Measurements from ENCODE around the gene ANKRD24. TPM values are rescaled to one million over a fixed set of nuclear protein-coding genes. Genes with fewer than 3 reads are reported as not detected.

ANKRD24 gene
- total RNA-seq, 1 donor from 2014 or later: 6.1 TPM

GRCh38 chr19:4198467-4199126 is 16.1 kb downstream of the ANKRD24 start:
- peaks cover 17% of the 10 kb centered on the region for H3K27me3 Mint-ChIP-seq (ENCODE audit: unreplicated experiment)
- no peak overlapping the region for H3K27ac Mint-ChIP-seq (ENCODE audit: unreplicated experiment)
- peaks cover 17% of the 10 kb centered on the region for H3K4me1 Mint-ChIP-seq (ENCODE audit: low read depth, unreplicated experiment)
- DNase-seq: no peak
- peaks cover 13% of the 10 kb centered on the region for H3K9me3 Mint-ChIP-seq (ENCODE audit: unreplicated experiment)
- peak overlapping the region; percentile 73 for H3K4me3 Mint-ChIP-seq (ENCODE audit: unreplicated experiment)
- no peak for TF ChIP-seq CTCF (IDR thresholded peaks at IDR 0.05; ENCODE audit: partially characterized antibody, unreplicated experiment)
- H3K36me3 Mint-ChIP-seq (ENCODE audit: unreplicated experiment): peaks cover 8% of the 10 kb centered on the region

GRCh38 chr19:4199699-4200293 is 17.3 kb downstream of the ANKRD24 start:
- no peak for TF ChIP-seq CTCF (IDR thresholded peaks at IDR 0.05; ENCODE audit: partially characterized antibody, unreplicated experiment)
- no peak for DNase-seq
- Mint-ChIP-seq H3K4me3 (ENCODE audit: unreplicated experiment) (no peak overlapping the region), H3K4me1 (ENCODE audit: low read depth, unreplicated experiment) (peaks cover 9% of the 10 kb centered on the region), H3K36me3 (ENCODE audit: unreplicated experiment) (peaks cover 8% of the 10 kb centered on the region), H3K27me3 (ENCODE audit: unreplicated experiment) (peaks cover 17% of the 10 kb centered on the region), H3K9me3 (ENCODE audit: unreplicated experiment) (peaks cover 9% of the 10 kb centered on the region), H3K27ac (ENCODE audit: unreplicated experiment) (no peak overlapping the region)

- Mint-ChIP-seq H3K4me1 (ENCODE audit: low read depth, unreplicated experiment) (peaks cover 8% of the 10 kb centered on the region), H3K36me3 (ENCODE audit: unreplicated experiment) (peaks cover 8% of the 10 kb centered on the region), H3K27ac (ENCODE audit: unreplicated experiment) (peak overlapping the region; percentile 10), H3K9me3 (ENCODE audit: unreplicated experiment) (peaks cover 9% of the 10 kb centered on the region), H3K4me3 (ENCODE audit: unreplicated experiment) (peak overlapping the region; percentile 7), H3K27me3 (ENCODE audit: unreplicated experiment) (peaks cover 17% of the 10 kb centered on the region)
- no peak for TF ChIP-seq CTCF (IDR thresholded peaks at IDR 0.05; ENCODE audit: partially characterized antibody, unreplicated experiment)
- DNase-seq: no peak
Observed at GRCh38 chr19:4200940-4201542, 18.6 kb downstream of the ANKRD24 start.

GRCh38 chr19:4201798-4202197 is 19.3 kb downstream of the ANKRD24 start:
- peaks cover 9% of the 10 kb centered on the region for H3K9me3 Mint-ChIP-seq (ENCODE audit: unreplicated experiment)
- H3K4me1 Mint-ChIP-seq (ENCODE audit: low read depth, unreplicated experiment): peaks cover 8% of the 10 kb centered on the region
- no peak for TF ChIP-seq CTCF (IDR thresholded peaks at IDR 0.05; ENCODE audit: partially characterized antibody, unreplicated experiment)
- DNase-seq: no peak
- peaks cover 8% of the 10 kb centered on the region for H3K36me3 Mint-ChIP-seq (ENCODE audit: unreplicated experiment)
- no peak overlapping the region for H3K27ac Mint-ChIP-seq (ENCODE audit: unreplicated experiment)
- no peak overlapping the region for H3K4me3 Mint-ChIP-seq (ENCODE audit: unreplicated experiment)
- peaks cover 17% of the 10 kb centered on the region for H3K27me3 Mint-ChIP-seq (ENCODE audit: unreplicated experiment)

Measured in glutamatergic neuron (in vitro differentiated cells).